VCaP (cell line): ENCODE measurements around the gene ARHGAP26.

Source experiments
- H3K27ac ChIP-seq: fragments of 450-650 bp; 2 replicates; pipeline ENCODE4 v1.5.1; 2017
- TF ChIP-seq, protein P1 (sequence below): fragments of 450-650 bp; conservative IDR thresholded peaks from 2 replicates; pipeline ENCODE4 v1.5.1; 2017; ENCODE audit warnings: mild to moderate bottlenecking, moderate library complexity

ARHGAP26 gene

GRCh38 chr5:142827934-142828576 is 57.9 kb downstream of the ARHGAP26 start:
- TF ChIP-seq, protein P1, sequence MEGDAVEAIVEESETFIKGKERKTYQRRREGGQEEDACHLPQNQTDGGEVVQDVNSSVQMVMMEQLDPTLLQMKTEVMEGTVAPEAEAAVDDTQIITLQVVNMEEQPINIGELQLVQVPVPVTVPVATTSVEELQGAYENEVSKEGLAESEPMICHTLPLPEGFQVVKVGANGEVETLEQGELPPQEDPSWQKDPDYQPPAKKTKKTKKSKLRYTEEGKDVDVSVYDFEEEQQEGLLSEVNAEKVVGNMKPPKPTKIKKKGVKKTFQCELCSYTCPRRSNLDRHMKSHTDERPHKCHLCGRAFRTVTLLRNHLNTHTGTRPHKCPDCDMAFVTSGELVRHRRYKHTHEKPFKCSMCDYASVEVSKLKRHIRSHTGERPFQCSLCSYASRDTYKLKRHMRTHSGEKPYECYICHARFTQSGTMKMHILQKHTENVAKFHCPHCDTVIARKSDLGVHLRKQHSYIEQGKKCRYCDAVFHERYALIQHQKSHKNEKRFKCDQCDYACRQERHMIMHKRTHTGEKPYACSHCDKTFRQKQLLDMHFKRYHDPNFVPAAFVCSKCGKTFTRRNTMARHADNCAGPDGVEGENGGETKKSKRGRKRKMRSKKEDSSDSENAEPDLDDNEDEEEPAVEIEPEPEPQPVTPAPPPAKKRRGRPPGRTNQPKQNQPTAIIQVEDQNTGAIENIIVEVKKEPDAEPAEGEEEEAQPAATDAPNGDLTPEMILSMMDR, result no peak

GRCh38 chr5:142828797-142829535 is 58.8 kb downstream of the ARHGAP26 start:
- no peak overlapping the region for H3K27ac ChIP-seq
- TF ChIP-seq, protein P1, result no peak

More at GRCh38 chr5:142827934-142828576, 57.9 kb downstream of the ARHGAP26 start:
- H3K27ac ChIP-seq, result no peak overlapping the region

GRCh38 chr5:142829801-142830220 is 59.6 kb downstream of the ARHGAP26 start:
- TF ChIP-seq, protein P1, result no peak
- H3K27ac ChIP-seq, result no peak overlapping the region

DNA sequence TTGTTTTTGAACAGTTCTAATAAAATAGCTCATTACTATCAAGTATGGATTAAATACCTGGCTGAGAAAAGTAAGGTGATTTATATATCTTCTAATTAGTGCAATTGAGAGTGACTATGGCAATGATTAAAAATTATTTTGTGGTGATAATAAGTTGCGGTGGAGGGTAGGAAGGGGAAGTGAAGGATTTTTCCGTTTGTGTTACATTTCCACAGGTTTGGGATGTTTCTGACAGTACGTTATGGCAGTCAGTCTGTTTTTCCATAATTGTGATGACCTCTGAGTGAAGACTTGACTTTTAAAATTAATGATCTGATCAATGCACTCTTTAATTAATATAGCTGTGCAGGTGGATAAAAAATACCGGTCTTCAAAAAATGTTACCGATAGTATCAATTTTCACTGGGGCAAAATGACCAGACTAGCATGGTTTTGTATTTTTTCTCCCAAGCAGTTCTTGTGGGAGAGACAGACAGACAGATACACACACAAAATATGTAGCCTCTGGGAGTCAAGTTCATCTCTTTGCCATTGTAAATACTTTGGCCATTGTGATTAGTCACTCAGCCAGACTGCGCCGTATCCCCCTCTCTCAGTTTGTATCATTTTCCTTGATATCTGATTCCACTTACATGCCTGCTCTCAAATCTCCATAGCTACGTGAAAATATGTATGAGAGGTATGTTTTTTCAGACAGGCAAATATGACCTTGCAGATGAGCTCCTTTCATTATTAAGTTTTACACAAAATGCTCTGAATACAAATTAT is 60.2 kb downstream of the ARHGAP26 start:
- TF ChIP-seq, protein P1, result no peak
- no peak overlapping the region for H3K27ac ChIP-seq

DNA sequence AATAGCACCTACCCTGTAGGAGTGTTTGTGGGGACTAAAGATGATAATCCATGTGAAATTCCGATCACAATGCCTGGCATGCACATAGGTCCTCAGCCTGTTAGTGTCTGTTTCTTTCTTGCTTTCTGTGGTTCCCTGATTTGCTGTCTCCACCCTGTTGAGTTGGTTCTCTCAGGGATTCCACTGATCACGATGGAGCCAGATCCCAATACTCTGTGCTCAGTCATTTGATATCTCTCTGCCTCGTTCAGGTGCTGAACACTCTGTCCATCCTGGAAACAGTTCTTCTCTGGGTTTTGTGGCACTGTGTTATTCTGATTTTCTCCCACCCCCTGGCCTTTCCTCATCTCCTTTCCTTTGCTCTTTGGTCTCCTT is 60.8 kb downstream of the ARHGAP26 start:
- TF ChIP-seq, protein P1, result no peak
- no peak overlapping the region for H3K27ac ChIP-seq

DNA sequence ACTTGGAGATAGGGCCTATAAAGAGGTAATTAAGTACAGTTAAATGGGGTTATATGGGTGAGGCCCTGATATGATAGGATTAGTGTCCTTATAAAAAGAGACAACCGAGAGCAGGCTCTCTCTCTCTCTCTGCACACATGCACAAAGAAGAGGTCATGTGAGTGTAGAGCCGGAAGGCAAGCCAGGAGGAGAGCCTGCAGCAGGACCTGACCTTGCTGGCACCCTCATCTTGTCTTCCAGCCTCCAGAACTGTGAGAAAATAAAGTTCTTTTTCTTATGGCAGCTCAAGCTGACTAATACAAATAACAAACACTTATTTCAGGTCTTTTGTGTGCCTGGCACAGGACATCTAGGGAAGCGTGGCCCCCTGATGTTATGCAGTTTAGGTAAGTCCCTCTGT is 62.1 kb downstream of the ARHGAP26 start:
- TF ChIP-seq, protein P1, result no peak

More for the DNA sequence above, 62.1 kb downstream of the ARHGAP26 start:
- H3K27ac ChIP-seq, result no peak overlapping the region
